GM18870 (cell line): ENCODE results near the gene CYRIA.

ENCODE experiments used
- ATAC-seq: cut with Tn5 transposase; IDR thresholded peaks from one replicate; pipeline ENCODE4 v1.9.1; 2021; ENCODE audit warnings: moderate library complexity; ENCODE audit not compliant: unreplicated experiment

Gene CYRIA

GRCh38 chr2:16652296-16653082, 13.1 kb downstream of the CYRIA start:
- ATAC-seq = no peak

- no peak for ATAC-seq
Observed at GRCh38 chr2:16650287-16651249, 15.1 kb downstream of the CYRIA start.

GRCh38 chr2:16649353-16650286, 16.0 kb downstream of the CYRIA start:
- no peak for ATAC-seq

- ATAC-seq = no peak
Observed at GRCh38 chr2:16647992-16648617, 17.5 kb downstream of the CYRIA start.

GRCh38 chr2:16645775-16646559, 19.7 kb downstream of the CYRIA start:
- ATAC-seq = no peak

GRCh38 chr2:16645088-16645487, 20.5 kb downstream of the CYRIA start:
- no peak for ATAC-seq

- no peak for ATAC-seq
Observed at GRCh38 chr2:16644221-16644925, 21.3 kb downstream of the CYRIA start.

GRCh38 chr2:16643099-16643498, 22.5 kb downstream of the CYRIA start:
- ATAC-seq = no peak

GRCh38 chr2:16642088-16642487, 23.5 kb downstream of the CYRIA start:
- no peak for ATAC-seq

GRCh38 chr2:16641509-16641908, 24.1 kb downstream of the CYRIA start:
- ATAC-seq = no peak

- no peak for ATAC-seq
Observed at GRCh38 chr2:16640867-16641266, 24.8 kb downstream of the CYRIA start.

- no peak for ATAC-seq
Observed at GRCh38 chr2:16640001-16640700, 25.5 kb downstream of the CYRIA start.

- no peak for ATAC-seq
Observed at GRCh38 chr2:16639431-16639830, 26.2 kb downstream of the CYRIA start.

GRCh38 chr2:16638946-16639345, 26.7 kb downstream of the CYRIA start:
- no peak for ATAC-seq

GRCh38 chr2:16637304-16637703, 28.3 kb downstream of the CYRIA start:
- no peak for ATAC-seq

GRCh38 chr2:16635791-16636699, 29.6 kb downstream of the CYRIA start:
- ATAC-seq = no peak
